ENCODE results near the gene WAC.

DNA sequence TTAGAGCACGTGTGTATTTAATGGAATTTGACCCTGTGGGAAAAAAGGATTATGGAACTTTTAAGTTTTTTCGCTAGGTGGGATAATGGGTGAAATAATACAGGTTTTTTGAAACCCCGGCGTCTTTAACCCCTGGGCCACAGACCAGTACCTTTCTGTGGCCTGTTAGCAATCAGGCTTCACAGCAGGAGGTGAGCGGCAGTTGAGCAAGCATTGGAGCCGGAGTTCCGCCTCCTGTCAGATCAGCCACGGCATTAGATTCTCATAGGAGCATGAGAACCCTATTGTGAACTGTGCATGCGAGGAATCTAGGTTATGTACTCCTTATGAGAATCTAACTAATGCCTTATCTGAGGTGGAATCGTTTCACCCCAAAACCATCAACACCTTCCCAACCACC is 28.6 kb downstream of the WAC start:
- TF ChIP-seq POLR2A (IDR thresholded peaks at IDR 0.05): no peak
- TF ChIP-seq, protein P1, sequence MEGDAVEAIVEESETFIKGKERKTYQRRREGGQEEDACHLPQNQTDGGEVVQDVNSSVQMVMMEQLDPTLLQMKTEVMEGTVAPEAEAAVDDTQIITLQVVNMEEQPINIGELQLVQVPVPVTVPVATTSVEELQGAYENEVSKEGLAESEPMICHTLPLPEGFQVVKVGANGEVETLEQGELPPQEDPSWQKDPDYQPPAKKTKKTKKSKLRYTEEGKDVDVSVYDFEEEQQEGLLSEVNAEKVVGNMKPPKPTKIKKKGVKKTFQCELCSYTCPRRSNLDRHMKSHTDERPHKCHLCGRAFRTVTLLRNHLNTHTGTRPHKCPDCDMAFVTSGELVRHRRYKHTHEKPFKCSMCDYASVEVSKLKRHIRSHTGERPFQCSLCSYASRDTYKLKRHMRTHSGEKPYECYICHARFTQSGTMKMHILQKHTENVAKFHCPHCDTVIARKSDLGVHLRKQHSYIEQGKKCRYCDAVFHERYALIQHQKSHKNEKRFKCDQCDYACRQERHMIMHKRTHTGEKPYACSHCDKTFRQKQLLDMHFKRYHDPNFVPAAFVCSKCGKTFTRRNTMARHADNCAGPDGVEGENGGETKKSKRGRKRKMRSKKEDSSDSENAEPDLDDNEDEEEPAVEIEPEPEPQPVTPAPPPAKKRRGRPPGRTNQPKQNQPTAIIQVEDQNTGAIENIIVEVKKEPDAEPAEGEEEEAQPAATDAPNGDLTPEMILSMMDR (IDR thresholded peaks at IDR 0.05): no peak
